Neural progenitor cell (in vitro differentiated cells): ENCODE results near the gene GBP6.

Source experiments
- EZH2 ChIP-seq: fragments of 200-600 bp; sonication (generic); IDR thresholded peaks from 2 replicates; pipeline ENCODE4 v1.6.1; 2017; ENCODE audit warnings: antibody characterized with exemption, mild to moderate bottlenecking, moderate library complexity
- EZH2phosphoT487 ChIP-seq: fragments of 200-600 bp; sonication (generic); IDR thresholded peaks from 2 replicates; pipeline ENCODE4 v1.6.1; 2017; ENCODE audit warnings: antibody characterized with exemption
- TF ChIP-seq, protein P1 (sequence below): fragments of 200-600 bp; sonication (generic); IDR thresholded peaks from 2 replicates; pipeline ENCODE4 v1.5.1; 2017; ENCODE audit warnings: antibody characterized with exemption, mild to moderate bottlenecking

DNA sequence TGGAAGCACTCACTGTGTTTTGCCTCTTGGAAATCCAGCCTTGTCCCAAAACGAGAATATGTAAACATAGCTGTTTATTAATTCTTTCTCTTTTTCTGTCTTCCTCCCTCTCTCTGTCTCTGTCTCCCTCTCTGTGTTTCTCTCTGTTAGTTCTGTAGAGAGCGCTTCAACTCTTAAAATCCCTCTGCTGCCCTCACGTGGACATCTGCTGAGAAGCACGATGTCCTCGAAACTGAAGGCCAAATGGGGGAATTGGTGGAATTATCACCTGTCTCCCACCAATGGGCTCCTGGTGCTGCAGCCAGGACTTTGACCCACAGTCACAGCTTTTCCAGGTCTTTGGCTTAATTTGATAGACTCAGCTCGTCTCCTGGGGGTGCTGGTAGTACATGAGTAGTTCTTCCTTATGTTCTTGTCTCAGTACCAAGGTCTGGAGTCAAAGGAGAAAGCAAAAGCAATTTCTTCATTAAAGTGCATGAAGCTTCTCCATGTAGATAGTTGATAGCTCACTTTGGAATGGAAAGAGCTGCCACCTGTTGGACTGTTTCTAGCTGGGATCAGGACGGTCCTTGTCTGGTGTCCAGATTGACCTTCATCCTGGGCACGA, 5.5 kb upstream of the GBP6 start:
- TF ChIP-seq, protein P1, sequence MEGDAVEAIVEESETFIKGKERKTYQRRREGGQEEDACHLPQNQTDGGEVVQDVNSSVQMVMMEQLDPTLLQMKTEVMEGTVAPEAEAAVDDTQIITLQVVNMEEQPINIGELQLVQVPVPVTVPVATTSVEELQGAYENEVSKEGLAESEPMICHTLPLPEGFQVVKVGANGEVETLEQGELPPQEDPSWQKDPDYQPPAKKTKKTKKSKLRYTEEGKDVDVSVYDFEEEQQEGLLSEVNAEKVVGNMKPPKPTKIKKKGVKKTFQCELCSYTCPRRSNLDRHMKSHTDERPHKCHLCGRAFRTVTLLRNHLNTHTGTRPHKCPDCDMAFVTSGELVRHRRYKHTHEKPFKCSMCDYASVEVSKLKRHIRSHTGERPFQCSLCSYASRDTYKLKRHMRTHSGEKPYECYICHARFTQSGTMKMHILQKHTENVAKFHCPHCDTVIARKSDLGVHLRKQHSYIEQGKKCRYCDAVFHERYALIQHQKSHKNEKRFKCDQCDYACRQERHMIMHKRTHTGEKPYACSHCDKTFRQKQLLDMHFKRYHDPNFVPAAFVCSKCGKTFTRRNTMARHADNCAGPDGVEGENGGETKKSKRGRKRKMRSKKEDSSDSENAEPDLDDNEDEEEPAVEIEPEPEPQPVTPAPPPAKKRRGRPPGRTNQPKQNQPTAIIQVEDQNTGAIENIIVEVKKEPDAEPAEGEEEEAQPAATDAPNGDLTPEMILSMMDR, result peak; percentile 83
- TF ChIP-seq EZH2, result no peak
- no peak for TF ChIP-seq EZH2phosphoT487
